Stimulated activated naive CD4-positive, alpha-beta T cell (primary cell): ENCODE data around the gene MORN5.

Experiments
- DNase-seq, 6 experiments: peaks; one replicate each; lab custom pipeline; 2025; lab: John Stamatoyannopoulos, UW

Gene MORN5

DNA sequence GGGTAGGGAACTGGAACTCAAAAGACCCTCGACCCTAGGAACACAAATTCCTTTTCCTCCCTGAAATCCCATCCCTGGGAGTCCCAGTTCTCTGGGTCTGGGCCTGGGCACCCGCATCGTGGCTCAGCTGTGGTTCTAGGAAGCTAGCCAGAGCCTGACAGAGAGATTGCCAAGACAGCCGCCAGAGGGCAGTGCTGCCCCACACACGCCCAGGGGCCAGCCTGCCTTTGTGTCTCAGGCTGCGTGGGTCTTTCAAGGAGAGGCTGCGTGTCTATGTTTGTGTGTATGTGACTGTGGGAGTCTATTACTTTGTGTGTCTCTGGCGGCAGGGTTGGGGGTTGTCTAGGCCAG is 34.6 kb upstream of the MORN5 start:
- peak; percentile 44 to 84 (median 70) for DNase-seq

DNA sequence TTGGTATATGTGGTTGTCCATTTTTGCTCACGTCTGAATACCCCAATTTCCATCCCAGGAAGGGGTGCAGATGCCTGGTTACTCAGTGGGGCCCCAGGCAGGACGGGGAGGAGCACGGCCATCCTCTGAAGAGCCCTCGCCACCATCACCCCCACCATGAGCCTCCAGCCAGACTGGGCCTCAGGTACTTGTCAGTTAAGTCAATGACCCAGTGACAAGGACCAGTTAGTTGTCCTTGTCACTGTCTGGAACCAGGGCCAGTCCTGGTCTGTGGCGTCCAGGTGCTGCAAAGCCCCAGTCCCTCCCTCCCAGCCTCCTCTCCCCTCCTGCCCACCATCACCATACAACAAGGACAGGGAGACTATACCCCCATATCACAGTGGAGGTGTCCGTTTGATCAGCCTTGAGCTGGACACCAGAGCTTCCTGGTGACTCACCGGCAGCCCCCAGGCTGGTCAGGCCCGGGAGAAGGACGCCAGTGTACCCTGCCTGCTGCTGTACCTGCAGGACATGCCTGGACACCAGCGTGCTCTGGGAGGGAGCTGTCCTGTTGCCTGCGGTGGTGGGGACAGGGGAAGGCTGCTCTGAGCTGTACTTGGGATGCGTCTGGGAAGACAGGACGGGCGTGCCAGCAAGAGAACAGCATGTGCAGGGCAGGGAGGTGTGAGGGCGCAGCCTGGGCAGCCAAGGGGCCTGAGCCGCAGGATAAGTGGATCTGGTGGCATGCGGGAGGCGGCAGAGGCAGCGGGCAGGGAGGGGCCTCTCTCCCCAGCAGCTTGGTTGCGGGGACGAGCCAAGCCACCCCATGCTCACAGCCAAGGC is 34.0 kb upstream of the MORN5 start:
- DNase-seq = no peak

DNA sequence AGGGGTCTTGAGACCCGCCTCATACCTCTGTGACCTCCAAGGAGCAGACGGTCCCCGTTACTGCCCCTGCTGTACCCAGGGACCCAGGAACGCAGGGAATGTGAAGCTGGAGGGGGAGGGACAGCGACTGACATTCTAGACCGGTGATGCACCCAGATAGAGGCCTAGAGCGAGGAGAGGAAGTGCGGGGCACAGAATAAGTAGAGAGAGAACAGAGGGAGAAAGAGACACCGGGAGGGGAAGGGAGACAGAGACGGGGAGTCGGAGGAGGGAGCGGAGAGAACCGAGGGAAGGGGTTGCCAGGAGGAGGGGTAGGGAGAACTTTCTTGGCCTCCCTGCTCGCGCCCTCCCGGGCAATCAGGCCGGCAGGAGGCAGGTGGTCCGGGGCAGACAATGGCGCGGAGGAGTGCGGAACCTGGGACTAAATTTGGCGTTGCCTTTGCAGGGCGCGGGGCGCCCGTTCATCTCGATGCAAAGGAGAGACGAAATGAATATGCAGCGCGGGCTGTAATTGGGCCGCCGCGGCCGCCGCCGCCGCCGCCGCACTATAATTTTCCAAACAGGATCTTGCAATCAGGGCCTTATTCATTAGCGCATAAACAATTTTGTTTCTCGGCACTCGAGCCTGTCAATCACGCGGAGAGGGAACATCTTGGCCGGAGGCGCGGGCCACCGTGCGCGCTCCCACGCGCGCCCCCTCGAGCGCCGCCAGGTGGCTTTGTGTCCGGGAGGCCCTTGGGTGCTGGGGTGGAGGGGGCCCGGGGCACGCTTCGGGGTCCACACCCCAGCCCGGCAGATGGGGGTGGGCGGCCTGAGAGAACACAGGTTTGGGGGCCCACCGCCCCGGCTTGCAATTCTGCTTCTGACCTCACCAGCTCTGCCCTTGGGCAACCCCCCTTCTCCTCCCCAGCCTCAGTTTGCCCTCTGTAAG is 33.1 kb upstream of the MORN5 start:
- no peak for DNase-seq

DNA sequence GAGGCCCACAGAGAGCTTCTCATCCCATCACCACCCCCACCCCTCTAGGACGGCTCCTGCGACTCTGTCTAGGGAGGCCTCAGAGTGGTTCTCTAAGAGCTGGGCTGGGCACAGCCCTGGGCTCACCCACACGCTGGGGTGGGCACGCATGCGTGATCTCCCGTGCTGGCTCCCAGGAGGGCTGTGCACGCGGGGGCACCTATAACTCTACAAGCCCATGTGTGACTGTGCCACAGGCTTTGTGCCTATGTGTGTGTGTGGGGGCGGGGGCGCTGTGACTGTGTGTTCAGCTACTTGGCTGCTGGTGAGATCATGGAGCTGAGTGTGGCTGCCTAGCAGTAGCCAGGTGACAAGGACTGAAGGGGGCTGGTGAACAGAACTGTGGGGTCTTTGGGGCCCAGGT is 32.3 kb upstream of the MORN5 start:
- no peak for DNase-seq

DNA sequence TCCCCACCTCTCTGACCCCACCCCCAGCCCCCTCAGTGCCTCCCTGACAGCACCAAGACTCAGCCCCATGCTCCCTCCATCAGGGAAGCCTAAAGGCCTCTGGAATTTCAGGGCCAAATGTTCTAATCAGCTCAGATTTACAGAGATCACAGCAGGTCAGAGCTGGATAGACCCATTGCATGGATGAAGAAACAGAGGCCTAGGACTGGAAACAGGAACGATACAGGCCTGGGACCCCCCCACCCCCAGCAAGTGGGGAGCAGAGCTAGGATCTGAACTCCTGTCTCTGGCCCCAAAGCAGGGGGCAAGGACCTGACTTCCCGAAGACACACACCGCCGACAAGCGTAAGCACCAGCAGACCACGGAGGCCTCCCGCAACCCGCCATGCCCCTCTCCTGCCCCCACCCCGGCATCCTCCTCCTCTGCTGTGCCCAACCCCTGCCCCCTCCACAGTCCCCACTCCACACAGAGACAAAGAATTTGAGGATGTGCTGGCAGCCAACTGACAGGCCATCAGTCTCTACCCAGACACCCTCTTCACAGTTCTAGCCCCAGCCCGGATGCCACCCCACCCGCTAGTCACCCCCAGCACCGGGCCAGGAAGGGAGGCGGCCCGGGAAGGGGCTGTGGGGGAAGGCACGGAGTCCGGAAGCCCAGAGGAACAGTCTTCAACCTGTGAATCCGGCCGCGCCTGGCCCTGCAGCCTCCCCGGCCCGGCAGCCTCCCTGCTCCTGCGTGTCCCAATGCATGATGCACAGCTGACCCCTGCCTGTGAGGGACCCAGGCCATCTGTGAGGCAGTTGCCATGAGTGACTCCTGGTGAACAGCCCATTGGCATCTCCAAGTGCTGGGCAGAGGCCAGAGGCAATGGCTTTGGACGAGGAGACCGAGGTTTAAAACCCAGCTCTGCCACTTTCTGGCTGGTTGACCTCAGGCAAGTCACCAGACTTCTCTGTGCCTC is 31.4 kb upstream of the MORN5 start:
- peak in 1 of 6 experiments; percentile 6 for DNase-seq

DNA sequence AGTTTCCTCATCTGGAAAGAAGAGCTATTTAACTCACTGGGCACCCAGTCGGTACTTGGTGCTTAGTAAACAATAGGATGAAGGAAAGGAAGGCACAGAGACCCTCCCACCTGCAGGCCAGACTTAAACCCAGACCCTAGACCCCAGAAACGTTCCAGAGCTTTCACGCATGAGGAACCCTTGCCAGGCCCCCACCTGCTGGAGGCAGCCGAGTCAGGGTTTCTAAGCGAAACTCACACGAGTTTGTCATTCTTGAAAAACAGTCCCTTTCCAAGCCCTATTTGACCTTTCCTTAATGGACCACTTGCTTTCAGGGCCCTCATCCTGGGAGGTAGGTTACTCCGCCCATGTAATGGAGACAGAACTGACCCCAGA is 30.8 kb upstream of the MORN5 start:
- DNase-seq = no peak

DNA sequence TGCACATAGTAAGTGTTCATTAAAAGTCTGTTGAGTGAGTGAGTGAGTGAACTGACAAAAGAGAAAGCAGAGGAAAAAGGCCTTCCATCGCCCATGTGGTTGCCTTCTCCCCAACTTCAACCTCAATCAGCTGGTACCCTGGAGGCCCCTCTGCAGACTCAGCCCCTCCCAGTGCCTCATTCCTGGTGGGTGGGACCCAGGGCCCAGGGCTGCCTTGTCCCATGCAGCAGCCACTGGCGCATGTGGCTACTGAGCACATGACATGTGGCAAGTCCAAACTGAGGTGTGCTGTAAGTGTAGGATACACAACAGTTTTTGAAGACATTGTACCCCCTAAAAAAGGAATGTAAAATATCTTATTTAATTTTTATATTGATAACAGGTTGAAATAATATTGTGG is 29.7 kb upstream of the MORN5 start:
- DNase-seq = no peak

DNA sequence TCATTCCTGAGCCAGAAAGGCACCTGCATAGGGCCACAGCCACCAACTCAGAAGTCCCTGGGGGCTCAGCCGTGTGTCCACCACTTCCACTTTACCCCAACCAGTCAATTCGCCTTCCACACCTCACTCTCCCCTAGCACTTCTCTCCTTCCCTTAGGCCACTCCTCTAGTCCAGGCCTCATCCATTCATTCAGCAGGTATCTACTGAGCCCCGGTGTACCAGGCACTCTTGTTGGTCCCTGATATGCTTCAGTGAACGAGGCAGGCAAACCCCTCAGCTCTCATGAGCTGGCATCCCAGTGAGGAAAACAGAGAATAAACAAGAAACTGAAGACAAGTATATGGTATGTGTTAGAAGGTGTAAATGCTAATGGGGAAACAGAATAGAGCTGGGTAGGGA is 28.9 kb upstream of the MORN5 start:
- no peak for DNase-seq

DNA sequence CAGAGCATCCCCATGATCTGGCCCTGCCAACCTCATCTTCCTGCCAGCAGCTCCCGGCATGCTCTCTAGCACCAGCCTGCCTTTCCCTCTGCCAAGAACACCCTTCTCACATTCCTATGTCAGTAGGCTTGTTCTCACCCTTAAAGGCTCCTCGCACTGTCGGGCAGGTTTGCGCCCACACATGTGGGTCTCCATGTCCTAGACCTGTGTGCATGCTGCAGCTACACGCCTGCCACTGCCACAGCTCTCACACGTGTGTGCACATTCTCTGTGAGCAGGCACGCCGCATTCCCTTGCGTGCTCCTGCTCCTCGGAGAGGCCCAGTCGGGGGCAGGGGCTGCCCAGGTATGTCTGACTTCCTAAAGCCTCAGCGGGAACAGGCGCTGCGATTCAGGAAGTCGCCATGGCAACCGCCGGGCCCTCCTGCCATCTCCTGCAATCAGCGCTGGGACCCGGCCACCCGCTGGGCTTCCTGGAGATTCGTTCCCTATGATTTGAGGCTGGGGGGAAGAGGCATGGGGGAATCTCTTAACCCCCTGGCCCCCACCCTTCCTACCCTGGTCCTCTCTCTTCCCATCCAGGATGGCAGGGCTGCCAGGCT is 28.2 kb upstream of the MORN5 start:
- no peak for DNase-seq

DNA sequence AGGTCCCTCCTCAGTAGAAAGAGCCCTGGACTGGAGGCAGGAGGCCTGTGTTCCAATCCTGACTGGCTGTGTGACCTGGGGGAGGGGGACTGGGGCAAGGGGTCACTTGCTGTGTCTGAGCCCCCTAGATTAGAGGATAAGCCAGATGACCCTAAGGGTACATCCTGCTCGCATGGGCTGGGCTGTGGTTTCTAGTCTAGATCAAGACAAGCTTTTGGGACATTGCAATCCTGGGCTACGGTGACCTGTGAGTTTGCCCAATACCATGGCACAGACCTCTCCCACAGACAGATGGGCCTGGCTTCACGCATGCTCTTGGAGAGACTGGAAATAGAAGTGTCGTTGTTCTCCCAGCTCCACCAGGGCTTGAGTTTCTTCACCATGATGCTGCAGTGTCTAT is 27.2 kb upstream of the MORN5 start:
- no peak for DNase-seq

DNA sequence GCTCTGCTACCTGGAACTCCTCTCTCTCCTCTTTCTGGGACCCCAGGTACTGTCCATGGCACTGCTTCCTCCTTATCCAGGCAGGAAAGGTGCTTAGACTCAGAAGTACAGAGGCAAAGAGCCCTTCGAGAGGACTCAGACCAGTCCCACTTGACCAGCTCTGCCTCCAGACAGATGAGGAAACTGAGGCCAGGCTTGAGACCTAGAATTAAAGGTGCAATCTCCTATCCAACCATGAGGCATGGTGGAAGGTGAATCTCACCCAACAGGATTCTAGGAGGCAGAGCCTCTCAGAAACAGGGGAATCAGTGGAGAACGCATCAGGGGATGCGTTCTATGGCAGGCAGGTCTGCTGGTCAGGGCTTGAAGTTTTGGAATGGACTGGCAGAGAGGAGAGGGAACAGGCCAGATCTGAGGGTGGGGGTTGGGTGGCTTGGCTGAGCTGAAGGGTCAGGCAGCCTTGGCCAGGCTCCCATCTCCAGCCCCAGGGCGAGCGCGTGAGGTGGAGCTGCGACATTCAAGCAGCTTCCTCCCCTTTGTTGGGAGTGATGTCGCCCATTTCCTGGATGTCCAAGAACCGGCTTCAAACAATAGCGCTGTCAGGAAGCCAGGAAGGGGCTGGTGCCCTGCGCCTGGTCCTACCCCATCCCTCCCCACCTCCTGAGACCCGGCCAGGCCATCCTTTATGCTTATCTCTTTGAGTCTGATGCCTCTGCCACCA is 26.3 kb upstream of the MORN5 start:
- DNase-seq = no peak

DNA sequence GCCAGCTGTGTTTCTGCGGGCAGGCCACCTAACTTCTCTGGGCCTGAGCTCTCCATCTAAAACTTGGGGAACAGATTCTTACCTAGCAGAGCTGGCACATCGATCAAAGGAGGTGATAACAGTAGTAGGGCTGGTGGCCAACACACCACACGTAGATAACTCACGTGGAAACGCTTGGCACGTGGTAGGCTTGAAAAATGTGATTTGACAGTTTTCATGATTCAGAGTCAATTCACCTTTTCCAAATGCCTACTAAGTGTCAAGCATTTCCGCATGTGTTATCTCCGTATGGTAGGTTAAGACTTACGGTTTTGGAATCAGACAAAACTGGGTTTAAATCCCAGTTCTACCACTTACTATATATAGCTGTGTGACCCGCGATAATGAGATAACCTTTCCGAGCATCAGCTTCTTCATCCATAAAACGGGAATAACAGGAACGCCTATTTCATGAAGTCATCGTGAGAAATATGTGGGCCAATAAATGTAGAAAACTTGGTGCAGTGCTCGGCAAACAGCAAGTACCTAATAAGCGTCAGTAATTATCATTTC is 25.6 kb upstream of the MORN5 start:
- no peak for DNase-seq

DNA sequence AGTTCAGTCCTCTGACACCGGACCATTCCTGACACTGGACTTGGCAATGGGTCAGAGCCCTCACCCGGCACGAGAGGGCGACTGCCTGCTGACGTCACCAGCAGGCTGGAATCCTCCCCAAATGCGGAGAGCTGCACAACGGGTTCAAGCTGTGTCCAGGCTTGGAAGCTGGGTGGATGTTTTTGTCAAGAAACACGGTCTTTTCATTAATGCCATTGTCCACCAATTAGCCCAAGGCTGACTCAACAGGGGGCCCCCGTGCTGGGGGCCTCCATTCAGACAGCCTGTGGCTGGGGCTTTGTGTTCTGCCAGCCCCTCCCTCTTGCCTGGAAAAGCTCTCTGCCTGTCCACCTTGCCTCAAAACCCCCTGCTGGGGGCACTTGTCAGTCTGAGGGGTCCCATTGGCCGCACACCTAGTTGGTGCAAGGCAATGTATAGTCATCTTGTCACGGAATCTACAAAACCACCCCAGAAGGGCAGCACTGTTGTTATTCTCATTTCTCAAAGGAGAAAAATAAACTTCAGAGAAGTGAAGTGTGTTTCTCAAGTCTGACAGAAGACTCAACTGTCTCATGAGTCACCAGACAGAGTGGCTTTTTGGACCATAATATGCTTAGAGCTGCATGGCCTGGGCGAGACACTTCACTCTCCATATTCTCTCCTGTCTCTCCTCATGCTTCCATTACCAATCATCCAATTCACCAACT is 24.7 kb upstream of the MORN5 start:
- DNase-seq = no peak

DNA sequence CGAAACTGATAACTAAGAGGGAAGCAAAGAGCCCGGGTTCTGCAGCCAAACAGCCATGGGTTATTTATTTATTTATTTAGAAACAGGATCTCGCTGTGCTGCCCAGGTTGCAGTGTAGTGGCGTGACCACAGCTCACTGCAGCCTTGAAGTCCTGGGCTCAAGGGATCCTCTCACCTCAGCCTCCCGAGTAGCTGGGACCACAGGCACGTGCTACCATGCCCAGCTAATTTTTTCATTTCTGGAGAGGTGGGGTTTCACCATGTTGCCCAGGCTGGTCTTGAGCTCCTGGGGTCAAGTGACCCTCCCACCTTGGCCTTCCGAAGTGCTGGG is 24.2 kb upstream of the MORN5 start:
- no peak for DNase-seq

DNA sequence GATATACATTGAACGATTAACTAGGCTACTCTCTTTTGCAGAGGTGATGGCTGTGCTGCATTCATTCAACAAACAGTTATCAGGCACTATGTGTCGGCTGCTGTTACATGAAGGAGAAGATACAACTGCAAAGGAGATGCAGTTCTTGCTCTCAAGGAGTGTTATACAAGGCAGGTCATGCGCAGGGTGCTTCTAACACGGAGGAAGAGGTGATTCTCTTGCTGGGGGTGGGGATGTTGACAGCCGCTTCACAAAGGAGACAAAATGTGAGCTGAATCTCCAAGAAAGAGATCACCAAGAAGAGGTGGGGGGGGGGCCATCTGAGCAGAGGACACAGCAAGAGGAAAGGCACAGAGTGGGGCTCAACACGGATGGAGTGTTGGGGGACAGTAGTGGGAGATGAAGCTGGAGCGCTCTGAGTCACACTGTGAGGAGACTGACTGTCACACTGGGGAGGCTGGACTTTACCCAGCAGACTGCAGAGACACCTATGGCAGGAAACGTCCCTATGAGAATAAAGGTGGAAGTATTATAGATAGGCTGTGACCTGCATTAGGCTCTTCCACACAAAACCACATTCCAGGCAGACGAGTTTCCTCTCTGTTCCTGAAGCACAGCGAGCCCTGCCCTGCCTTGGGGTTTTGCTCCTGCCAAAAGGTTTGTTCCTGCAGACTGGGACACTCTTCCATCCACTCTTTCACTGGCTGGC is 21.0 kb upstream of the MORN5 start:
- DNase-seq = no peak

DNA sequence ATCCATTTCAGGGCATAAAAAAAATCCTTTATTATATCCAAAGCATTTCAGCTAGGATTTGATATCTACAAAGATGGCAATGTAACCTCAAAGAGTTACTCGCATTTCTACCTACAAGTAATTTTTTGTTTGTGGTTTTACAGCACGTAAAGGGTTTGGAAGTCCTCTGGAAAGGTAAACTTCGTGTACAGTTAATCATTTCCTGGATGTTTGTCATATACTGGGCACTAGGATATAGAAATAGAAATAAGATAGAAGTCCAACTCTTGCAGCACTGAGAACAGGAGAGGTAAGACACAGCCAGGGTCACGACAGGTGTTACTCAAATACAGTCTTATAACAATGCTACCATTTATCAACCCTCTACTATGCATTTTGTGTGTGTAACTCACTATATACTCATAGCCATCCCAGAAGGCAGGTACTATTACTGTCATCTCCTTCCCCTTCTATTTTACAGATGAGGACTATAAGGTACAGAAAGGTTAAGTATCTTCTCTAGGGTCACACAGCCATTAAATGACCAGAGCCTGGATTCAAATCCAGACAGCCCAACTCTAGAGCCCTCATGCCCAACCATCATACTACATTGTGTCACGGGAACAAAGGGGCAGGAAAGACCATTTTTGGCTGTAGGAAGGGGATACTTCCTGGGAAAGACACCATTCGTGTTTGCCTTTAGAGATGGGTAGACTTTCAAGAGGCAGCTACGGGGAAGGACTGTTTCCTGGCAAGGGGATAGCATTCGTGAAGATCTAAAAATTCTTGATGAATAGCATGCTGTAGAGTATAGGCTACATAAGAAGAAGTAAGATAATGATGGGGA is 19.1 kb upstream of the MORN5 start:
- DNase-seq = no peak

DNA sequence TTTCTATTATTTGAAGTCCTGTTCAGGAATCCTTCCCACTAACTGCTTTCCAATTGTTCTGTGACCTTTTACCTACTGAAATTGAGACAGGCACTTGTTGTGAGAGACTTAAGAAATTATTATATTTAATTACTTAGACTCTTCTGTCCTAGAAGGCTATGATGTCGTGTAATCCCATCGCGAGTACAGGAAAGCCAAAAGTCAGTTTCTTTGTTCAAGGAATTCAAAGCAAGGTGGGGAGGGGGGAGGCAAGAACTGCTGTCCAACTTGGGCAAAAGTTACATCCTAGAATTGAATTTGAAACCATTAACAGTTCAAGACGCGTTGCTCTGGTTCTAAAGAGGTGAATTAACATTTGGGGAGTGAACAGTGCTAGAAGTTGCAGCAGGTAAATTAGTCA is 18.0 kb upstream of the MORN5 start:
- DNase-seq = no peak

DNA sequence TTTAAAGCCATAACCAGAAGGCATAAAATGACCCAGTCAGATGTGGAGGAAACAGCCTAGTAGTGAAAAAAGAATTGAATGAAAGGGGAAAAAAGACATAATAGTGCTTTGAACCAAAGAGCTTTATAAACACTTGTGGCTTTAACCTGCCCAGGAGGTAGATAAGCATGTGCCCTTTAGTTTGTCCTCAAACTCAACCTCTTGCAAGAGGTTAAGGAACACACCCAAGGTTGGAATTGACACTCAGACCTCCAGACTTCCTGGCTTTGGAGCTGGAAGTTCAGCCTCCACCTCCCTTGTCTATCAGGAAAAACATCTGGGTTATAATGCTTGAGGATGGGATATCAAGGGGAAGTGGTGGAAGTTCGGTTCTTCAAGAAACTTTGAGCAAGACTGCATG is 16.4 kb upstream of the MORN5 start:
- DNase-seq = no peak
